ENCODE results near the gene FAM50A. TPM values are rescaled to one million over a fixed set of nuclear protein-coding genes. Genes with fewer than 3 reads are reported as not detected.

Gene FAM50A
- total and polyA plus RNA-seq, 4 experiments from 2014 or later: 35.6 to 70.3 (median 66.7) TPM

DNA sequence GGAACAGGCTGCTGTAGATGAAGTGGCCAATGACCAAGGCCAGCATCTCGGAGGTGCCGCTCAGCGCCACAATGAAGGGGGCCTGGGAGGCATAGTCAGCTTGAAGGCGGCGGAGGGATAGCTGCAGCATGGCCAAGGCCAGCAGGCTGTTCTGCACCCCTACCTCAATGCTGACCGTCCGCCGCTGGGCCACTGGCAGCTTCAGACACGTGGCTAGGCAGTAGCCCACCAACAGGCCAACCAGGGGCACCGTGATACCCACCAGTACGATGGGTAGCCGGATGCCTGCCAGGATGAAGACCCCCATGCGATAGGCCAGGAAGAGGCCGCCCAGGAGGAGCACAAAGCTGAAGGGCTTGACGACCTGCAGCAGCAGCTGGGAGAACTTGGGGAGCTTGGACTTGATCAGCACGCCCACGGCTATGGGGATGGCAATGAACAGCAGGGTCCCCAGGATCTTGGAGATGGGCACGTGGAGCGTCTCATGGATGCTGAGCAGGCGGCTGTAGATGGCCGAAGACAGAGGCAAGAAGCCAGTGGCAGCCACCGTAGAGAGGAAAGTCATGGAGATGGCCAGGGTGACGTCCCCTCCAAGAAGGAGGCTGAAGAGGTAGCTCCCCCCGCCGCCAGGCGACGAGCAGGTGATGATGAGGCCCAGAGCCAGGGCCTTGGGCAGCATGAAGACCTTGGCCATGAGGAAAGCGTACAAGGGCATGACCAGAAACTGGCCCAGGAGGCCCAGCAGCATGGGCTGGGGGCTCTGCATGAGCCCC, 43.8 kb downstream of the FAM50A start:
- H3K27ac ChIP-seq (ENCODE audit: low read depth, low read length): no peak overlapping the region
- H3K4me1 ChIP-seq (ENCODE audit: insufficient read depth, low read length): peaks cover 44% of the 10 kb centered on the region
- H3K9me3 ChIP-seq (ENCODE audit: control insufficient read depth in 1 of 2, low read length in 2 of 2): no peaks in the 10 kb centered on the region
- H3K4me1 Mint-ChIP-seq: peaks cover 5 to 41% (median 16%) of the 10 kb centered on the region in 4 donors
- intact Hi-C loops (cut with micrococcal nuclease): no loop called here
- no peaks in the 10 kb centered on the region for H3K27me3 ChIP-seq (ENCODE audit: insufficient read depth, low read length)
- no peak for DNase-seq
- peak overlapping the region in 4 of 7 donors; percentile 44 to 83 (median 82) for H3K27ac Mint-ChIP-seq
- H3K27me3 Mint-ChIP-seq: no peaks in the 10 kb centered on the region
- H3K36me3 ChIP-seq (ENCODE audit: insufficient read depth, low read length): no peaks in the 10 kb centered on the region
- H3K4me3 Mint-ChIP-seq: peak overlapping the region; percentile 26 to 82 (median 77)
- H3K9me3 Mint-ChIP-seq: no peaks in the 10 kb centered on the region
- H3K36me3 Mint-ChIP-seq: peaks cover 0 to 9% of the 10 kb centered on the region in 2 donors
- no peak overlapping the region for H3K4me3 ChIP-seq (ENCODE audit: low read length in 2 of 2)
- CTCF ChIA-PET (ENCODE audit: partially characterized antibody): interaction anchor here (1.0 to 3.4 kb wide), 2 partner anchors 11 to 40 kb away, joined by 4 to 10 read pairs; no protein-coding TSS in a partner anchor
- POLR2A ChIA-PET (ENCODE audit: partially characterized antibody): interaction anchor here (0.5 to 8.9 kb wide), 7 partner anchors 13 to 517 kb away, joined by 3 to 111 read pairs (median 10); partner anchors contain the start of genes FAM3A, HCFC1, PLXNA3 and RPL10

- Mint-ChIP-seq H3K4me1 (peaks cover 5 to 41% (median 16%) of the 10 kb centered on the region in 4 donors), H3K27ac (peak overlapping the region in 6 of 7 donors; percentile 22 to 90 (median 68)), H3K27me3 (no peaks in the 10 kb centered on the region), H3K4me3 (peak overlapping the region in 6 of 8 donors; percentile 21 to 89 (median 46)), H3K36me3 (peaks cover 0 to 7% of the 10 kb centered on the region in 2 donors), H3K9me3 (no peaks in the 10 kb centered on the region)
- Histone ChIP-seq H3K27ac (ENCODE audit: low read depth, low read length) (no peak overlapping the region), H3K27me3 (ENCODE audit: insufficient read depth, low read length) (no peaks in the 10 kb centered on the region), H3K9me3 (ENCODE audit: control insufficient read depth in 1 of 2, low read length in 2 of 2) (no peaks in the 10 kb centered on the region), H3K4me3 (ENCODE audit: low read length in 2 of 2) (no peak overlapping the region), H3K36me3 (ENCODE audit: insufficient read depth, low read length) (no peaks in the 10 kb centered on the region), H3K4me1 (ENCODE audit: insufficient read depth, low read length) (peaks cover 44% of the 10 kb centered on the region)
- intact Hi-C loops (cut with micrococcal nuclease): no loop called here
- ChIA-PET CTCF (ENCODE audit: partially characterized antibody) (interaction anchor here (1.5 to 3.4 kb wide), 2 partner anchors 39 to 60 kb away, joined by 4 to 10 read pairs; partner anchors contain the start of gene ATP6AP1), POLR2A (ENCODE audit: partially characterized antibody) (interaction anchor here (0.7 to 8.9 kb wide), 10 partner anchors 8 to 139 kb away, joined by 3 to 111 read pairs (median 26); partner anchors contain the start of genes FAM3A, LAGE3, PLXNA3 and RPL10)
- DNase-seq: no peak
Measured at GRCh38 chrX:154488336-154489075, 44.6 kb downstream of the FAM50A start.

DNA sequence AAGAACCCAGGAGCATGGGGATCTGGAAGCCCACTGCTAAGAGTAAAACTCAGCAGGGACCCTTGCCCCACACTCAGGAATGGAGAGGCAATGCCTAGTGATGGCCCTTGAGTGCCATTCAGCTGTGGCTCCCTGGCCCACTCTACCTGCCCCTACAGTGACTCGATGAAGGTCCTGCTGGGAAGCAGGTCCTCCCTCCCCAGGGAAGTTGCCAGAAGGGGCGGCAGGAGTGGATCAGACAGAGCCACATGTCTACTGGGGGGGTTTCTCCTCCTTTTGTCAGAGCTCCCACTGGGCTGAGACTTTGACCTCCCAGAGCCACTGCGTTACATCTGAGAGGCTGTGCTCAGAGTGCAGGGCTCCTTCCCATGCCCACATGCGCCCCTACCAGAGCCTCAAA, 45.2 kb downstream of the FAM50A start:
- H3K27ac Mint-ChIP-seq: peak overlapping the region; percentile 46 to 95 (median 90)
- Histone ChIP-seq H3K9me3 (ENCODE audit: control insufficient read depth in 1 of 2, low read length in 2 of 2) (no peaks in the 10 kb centered on the region), H3K27ac (ENCODE audit: low read depth, low read length) (no peak overlapping the region), H3K36me3 (ENCODE audit: insufficient read depth, low read length) (no peaks in the 10 kb centered on the region), H3K4me1 (ENCODE audit: insufficient read depth, low read length) (peaks cover 42% of the 10 kb centered on the region), H3K4me3 (ENCODE audit: low read length in 2 of 2) (peak overlapping the region in 1 of 2 donors; percentile 46), H3K27me3 (ENCODE audit: insufficient read depth, low read length) (no peaks in the 10 kb centered on the region)
- DNase-seq: no peak
- no peaks in the 10 kb centered on the region for H3K9me3 Mint-ChIP-seq
- POLR2A ChIA-PET (ENCODE audit: partially characterized antibody): interaction anchor here (0.7 to 8.9 kb wide), 15 partner anchors 9 to 562 kb away, joined by 3 to 111 read pairs (median 8); partner anchors contain the start of genes FAM50A, FLNA, LAGE3 and PLXNA3
- H3K4me3 Mint-ChIP-seq: peak overlapping the region; percentile 84 to 89 (median 88)
- CTCF ChIA-PET (ENCODE audit: partially characterized antibody): interaction anchor here (0.9 to 1.5 kb wide), 2 partner anchors 45 to 60 kb away, joined by 3 to 4 read pairs; partner anchors contain the start of gene ATP6AP1
- peaks cover 0 to 7% of the 10 kb centered on the region in 2 donors for H3K36me3 Mint-ChIP-seq
- intact Hi-C loops (cut with micrococcal nuclease): no loop called here
- no peaks in the 10 kb centered on the region for H3K27me3 Mint-ChIP-seq
- H3K4me1 Mint-ChIP-seq: peaks cover 5 to 41% (median 16%) of the 10 kb centered on the region in 4 donors

DNA sequence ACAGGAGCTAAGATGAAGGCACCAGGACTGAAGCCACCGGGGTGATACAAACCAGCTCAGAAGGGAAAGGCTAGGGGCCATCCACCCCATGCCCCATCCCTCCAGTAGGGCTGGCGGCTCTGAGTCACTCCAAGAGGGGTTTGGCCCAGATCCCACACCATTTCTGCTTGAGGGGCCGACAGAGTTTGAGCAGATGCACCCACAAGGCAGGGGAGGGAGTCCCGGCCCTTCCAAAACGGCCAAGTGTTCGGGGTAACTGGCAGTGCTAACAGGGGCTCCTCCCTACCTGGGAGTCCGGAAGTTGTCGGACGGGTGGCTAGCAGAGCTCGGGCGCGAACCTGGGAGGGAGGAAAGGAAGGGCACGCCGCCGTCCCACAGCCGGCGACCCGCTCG, 46.1 kb downstream of the FAM50A start:
- CTCF ChIA-PET (ENCODE audit: partially characterized antibody): interaction anchor here (0.6 to 2.1 kb wide), 6 partner anchors 37 to 91 kb away, joined by 3 to 5 read pairs (median 4); partner anchors contain the start of gene ATP6AP1
- H3K4me1 Mint-ChIP-seq: peaks cover 5 to 36% (median 16%) of the 10 kb centered on the region in 4 donors

DNA sequence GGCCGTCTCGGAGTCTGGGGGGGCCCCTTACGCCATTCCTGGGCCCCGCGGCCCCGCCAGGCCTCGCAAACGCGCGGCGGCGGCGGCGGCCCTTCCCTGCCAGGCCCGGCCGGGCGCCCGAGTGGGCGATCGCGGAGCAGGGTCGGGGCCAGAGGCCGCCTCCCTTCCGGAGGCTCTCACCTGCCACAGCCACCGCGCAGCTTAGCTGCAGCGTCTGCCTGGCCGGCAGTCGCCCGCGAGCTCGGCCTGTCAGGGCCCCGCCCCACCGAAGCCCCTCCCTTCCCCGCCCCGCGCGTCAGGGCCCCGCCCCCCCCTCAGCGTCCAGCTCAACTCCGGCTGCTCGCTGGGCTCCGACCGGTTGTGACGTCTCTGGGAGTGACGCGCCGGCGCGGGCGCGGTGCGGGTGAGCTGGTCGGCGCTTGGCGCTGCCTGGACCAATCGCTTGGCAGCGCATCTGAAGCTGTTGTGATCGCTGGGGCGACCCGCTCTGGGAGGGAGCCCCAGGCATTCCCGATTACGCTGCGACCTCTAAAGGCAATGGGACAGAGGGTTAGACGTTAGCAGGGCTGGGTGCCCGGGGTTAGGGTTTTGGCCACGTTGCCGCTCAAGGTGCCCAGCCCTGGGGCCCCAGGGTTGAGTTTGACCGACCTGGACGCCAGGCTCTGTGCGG, 46.6 kb downstream of the FAM50A start, which contains the start of gene SLC10A3:
Gene SLC10A3 (minus strand): TSS at position 216 of the 670 bp plus-strand sequence. CDS start 1,689 bp downstream, outside the sequence.
- Mint-ChIP-seq H3K27me3 (no peaks in the 10 kb centered on the region), H3K4me1 (peaks cover 5 to 31% (median 16%) of the 10 kb centered on the region in 4 donors), H3K9me3 (no peaks in the 10 kb centered on the region), H3K27ac (peak within 1 kb of the TSS; percentile 90 to 97 (median 93)), H3K36me3 (peaks cover 0 to 7% of the 10 kb centered on the region in 2 donors), H3K4me3 (peak within 1 kb of the TSS; percentile 87 to 93 (median 89))
- CTCF ChIA-PET (ENCODE audit: partially characterized antibody): interaction anchor here (0.6 to 2.1 kb wide), 4 partner anchors 36 to 92 kb away, joined by 3 to 5 read pairs (median 4); partner anchors contain the start of gene ATP6AP1
- no peaks in the 10 kb centered on the region for H3K27me3 ChIP-seq (ENCODE audit: insufficient read depth, low read length)
- peak within 1 kb of the TSS; percentile 71 for H3K27ac ChIP-seq (ENCODE audit: low read depth, low read length)
- no peaks in the 10 kb centered on the region for H3K36me3 ChIP-seq (ENCODE audit: insufficient read depth, low read length)
- DNase-seq: peak; percentile 83 to 92 (median 86)
- POLR2A ChIA-PET (ENCODE audit: partially characterized antibody): interaction anchor here (0.5 to 8.9 kb wide), 24 partner anchors 7 to 564 kb away, joined by 3 to 111 read pairs (median 6); partner anchors contain the start of genes ATP6AP1, FAM3A, FAM50A and FLNA
- peaks cover 28% of the 10 kb centered on the region for H3K4me1 ChIP-seq (ENCODE audit: insufficient read depth, low read length)
- intact Hi-C loops (cut with micrococcal nuclease): loop anchor here (1.0 to 10.0 kb wide), 5 partner anchors 11 to 396 kb away; partner anchors contain the start of genes FAM3A, FAM50A, LAGE3 and MECP2
- no peaks in the 10 kb centered on the region for H3K9me3 ChIP-seq (ENCODE audit: control insufficient read depth in 1 of 2, low read length in 2 of 2)
- H3K4me3 ChIP-seq (ENCODE audit: low read length in 2 of 2): peak within 1 kb of the TSS; percentile 42 to 57

More for the DNA sequence above, 46.1 kb downstream of the FAM50A start:
- DNase-seq: peak in 2 of 5 donors; percentile 29 to 54
- H3K36me3 Mint-ChIP-seq: peaks cover 0 to 7% of the 10 kb centered on the region in 2 donors
- H3K4me3 ChIP-seq (ENCODE audit: low read length in 2 of 2): peak overlapping the region; percentile 42 to 46
- POLR2A ChIA-PET (ENCODE audit: partially characterized antibody): interaction anchor here (0.7 to 8.9 kb wide), 23 partner anchors 8 to 563 kb away, joined by 3 to 111 read pairs (median 7); partner anchors contain the start of genes ATP6AP1, FAM3A, FAM50A and FLNA
- no peaks in the 10 kb centered on the region for H3K9me3 ChIP-seq (ENCODE audit: control insufficient read depth in 1 of 2, low read length in 2 of 2)
- peak overlapping the region; percentile 71 for H3K27ac ChIP-seq (ENCODE audit: low read depth, low read length)
- H3K27ac Mint-ChIP-seq: peak overlapping the region; percentile 90 to 95 (median 91)
- no peaks in the 10 kb centered on the region for H3K9me3 Mint-ChIP-seq
- H3K27me3 Mint-ChIP-seq: no peaks in the 10 kb centered on the region
- intact Hi-C loops (cut with micrococcal nuclease): loop anchor here (1.0 to 10.0 kb wide), 5 partner anchors 11 to 395 kb away; partner anchors contain the start of genes FAM3A, FAM50A, LAGE3 and MECP2
- H3K36me3 ChIP-seq (ENCODE audit: insufficient read depth, low read length): no peaks in the 10 kb centered on the region
- H3K27me3 ChIP-seq (ENCODE audit: insufficient read depth, low read length): no peaks in the 10 kb centered on the region
- peak overlapping the region; percentile 84 to 89 (median 88) for H3K4me3 Mint-ChIP-seq
- peaks cover 33% of the 10 kb centered on the region for H3K4me1 ChIP-seq (ENCODE audit: insufficient read depth, low read length)

GRCh38 chrX:154494715-154495114, 50.8 kb downstream of the FAM50A start:
- Mint-ChIP-seq H3K27ac (no peak overlapping the region), H3K4me1 (peaks cover under 1 to 8% (median 1%) of the 10 kb centered on the region in 4 donors), H3K9me3 (no peaks in the 10 kb centered on the region), H3K4me3 (no peak overlapping the region), H3K36me3 (peaks cover 0 to 2% of the 10 kb centered on the region in 2 donors), H3K27me3 (no peaks in the 10 kb centered on the region)
- Histone ChIP-seq H3K36me3 (ENCODE audit: insufficient read depth, low read length) (no peaks in the 10 kb centered on the region), H3K27me3 (ENCODE audit: insufficient read depth, low read length) (no peaks in the 10 kb centered on the region), H3K27ac (ENCODE audit: low read depth, low read length) (no peak overlapping the region), H3K9me3 (ENCODE audit: control insufficient read depth in 1 of 2, low read length in 2 of 2) (no peaks in the 10 kb centered on the region), H3K4me1 (ENCODE audit: insufficient read depth, low read length) (peaks cover 2% of the 10 kb centered on the region), H3K4me3 (ENCODE audit: low read length in 2 of 2) (no peak overlapping the region)
- POLR2A ChIA-PET (ENCODE audit: partially characterized antibody): interaction anchor here (0.6 kb wide), 1 partner anchor 111 kb away, joined by 3 read pairs; no protein-coding TSS in a partner anchor
- intact Hi-C loops (cut with micrococcal nuclease): loop anchor here (5.0 to 10.0 kb wide), 2 partner anchors 52 to 400 kb away; partner anchors contain the start of genes FAM50A and MECP2
- CTCF ChIA-PET (ENCODE audit: partially characterized antibody): interaction anchor here (0.5 kb wide), 1 partner anchor 35 kb away, joined by 5 read pairs; no protein-coding TSS in a partner anchor
- DNase-seq: no peak
